B cell (primary cell): ENCODE measurements around the gene OGG1.

Experiments used
- EZH2 ChIP-seq: IDR thresholded peaks from 2 replicates; pipeline ENCODE4 v1.6.1; 2012; ENCODE audit warnings: borderline replicate concordance, low read depth, mild to moderate bottlenecking, moderate library complexity, low read length; ENCODE audit not compliant: insufficient read depth, poor library complexity, severe bottlenecking
- TF ChIP-seq, protein P1 (sequence below): fragments of 200-600 bp; IDR thresholded peaks from one replicate; pipeline ENCODE4 v1.8.0; 2022; ENCODE audit warnings: antibody characterized with exemption, mild to moderate bottlenecking

DNA sequence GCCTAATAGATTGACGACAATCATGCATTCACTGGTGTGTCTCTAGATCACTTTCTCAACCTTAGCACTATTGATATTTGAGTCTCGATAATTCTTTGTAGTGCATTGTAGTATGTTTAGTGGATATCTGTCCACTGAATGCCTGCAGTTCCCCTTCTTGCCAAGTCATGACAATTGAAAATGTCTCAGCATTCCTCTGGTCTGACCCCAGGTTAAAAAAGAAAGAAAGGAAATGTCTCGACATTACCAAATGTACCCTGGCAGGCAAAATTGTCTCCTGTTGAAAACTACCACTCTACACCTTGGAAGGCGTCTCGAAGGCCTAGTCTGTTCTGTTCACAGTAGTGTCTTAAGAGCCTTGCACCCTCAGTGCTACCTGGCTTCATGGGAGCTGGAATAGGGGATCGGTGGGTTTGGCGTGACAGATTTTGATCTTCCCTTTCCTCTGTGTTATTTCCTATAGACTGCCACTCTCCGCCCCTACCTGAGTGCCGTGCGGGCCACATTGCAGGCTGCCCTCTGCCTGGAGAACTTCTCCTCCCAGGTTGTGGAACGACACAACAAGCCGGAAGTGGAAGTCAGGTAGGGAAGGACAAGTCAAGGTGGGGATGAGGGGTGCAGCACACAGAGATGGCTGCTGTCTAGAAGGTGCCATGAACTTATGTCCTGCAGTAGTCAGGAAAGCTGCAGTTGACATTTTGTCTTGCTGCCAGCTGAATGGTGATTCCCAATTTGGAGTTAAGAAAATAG, 47.6 kb downstream of the OGG1 start:
- TF ChIP-seq EZH2, result no peak
- TF ChIP-seq, protein P1, sequence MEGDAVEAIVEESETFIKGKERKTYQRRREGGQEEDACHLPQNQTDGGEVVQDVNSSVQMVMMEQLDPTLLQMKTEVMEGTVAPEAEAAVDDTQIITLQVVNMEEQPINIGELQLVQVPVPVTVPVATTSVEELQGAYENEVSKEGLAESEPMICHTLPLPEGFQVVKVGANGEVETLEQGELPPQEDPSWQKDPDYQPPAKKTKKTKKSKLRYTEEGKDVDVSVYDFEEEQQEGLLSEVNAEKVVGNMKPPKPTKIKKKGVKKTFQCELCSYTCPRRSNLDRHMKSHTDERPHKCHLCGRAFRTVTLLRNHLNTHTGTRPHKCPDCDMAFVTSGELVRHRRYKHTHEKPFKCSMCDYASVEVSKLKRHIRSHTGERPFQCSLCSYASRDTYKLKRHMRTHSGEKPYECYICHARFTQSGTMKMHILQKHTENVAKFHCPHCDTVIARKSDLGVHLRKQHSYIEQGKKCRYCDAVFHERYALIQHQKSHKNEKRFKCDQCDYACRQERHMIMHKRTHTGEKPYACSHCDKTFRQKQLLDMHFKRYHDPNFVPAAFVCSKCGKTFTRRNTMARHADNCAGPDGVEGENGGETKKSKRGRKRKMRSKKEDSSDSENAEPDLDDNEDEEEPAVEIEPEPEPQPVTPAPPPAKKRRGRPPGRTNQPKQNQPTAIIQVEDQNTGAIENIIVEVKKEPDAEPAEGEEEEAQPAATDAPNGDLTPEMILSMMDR, result no peak
